OCI-M2 (cell line): ENCODE measurements around the gene AMZ1.

Source experiments
- DNase-seq: peaks from one replicate; lab custom pipeline; 2025; ENCODE audit not compliant: unreplicated experiment; lab: John Stamatoyannopoulos, UW

The AMZ1 gene

DNA sequence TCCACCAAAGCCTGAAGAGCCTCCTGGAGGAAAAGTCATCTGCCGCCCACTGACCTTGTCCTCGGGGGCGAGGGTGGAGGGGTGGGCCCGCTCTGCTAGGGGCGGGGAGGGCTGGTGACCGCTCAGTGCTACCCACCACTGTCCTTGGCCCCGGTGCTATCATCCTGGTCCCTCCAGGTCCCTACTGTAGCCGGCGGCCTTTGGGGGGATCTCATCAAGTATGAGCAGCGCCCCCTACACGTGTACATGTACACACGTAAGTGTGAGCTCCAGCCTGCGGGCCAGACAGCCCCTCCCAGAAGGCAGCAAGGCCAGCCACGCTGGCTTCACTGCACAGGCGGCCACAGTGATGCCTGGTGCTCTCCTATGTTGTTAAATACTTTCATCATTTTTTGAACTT is 36.7 kb upstream of the AMZ1 start:
- DNase-seq: no peak

- DNase-seq: no peak
Observed at GRCh38 chr7:2651847-2652735, 35.9 kb upstream of the AMZ1 start.

DNA sequence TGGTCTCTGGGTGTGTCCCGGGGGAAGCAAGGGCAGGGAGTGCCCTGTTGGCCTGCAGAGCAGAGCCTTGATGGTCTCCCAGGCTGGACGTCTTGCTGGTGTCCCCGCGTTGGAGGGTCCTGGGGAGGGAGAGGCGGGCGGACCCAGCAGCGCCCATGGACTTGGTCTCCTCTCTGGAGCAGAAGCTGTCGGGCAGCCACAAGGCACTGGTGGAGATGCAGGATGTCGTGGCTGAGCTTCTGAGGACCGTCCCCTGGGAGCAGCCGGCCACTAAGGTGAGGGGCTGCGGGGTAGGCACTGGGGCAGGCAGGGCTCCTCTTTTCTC is 35.3 kb upstream of the AMZ1 start:
- no peak for DNase-seq

DNA sequence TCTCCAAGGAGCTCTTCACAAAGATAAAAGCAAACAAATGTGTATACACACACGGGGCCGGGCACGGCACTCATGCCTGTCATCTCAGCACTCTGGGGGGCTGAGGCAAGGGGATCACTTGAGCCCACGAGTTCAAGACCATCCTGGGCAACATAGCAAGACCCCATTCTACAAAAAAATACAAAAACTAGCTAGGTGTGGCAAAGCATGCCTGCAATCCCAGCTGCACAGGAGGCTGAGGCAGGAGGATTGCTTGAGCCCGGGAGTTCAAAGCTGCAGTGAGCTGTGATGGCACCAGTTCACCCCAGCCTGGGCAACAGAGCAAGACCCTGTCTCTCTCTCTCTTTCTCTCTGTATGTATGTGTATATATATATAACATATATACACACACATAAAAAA is 33.9 kb upstream of the AMZ1 start:
- DNase-seq: no peak

DNA sequence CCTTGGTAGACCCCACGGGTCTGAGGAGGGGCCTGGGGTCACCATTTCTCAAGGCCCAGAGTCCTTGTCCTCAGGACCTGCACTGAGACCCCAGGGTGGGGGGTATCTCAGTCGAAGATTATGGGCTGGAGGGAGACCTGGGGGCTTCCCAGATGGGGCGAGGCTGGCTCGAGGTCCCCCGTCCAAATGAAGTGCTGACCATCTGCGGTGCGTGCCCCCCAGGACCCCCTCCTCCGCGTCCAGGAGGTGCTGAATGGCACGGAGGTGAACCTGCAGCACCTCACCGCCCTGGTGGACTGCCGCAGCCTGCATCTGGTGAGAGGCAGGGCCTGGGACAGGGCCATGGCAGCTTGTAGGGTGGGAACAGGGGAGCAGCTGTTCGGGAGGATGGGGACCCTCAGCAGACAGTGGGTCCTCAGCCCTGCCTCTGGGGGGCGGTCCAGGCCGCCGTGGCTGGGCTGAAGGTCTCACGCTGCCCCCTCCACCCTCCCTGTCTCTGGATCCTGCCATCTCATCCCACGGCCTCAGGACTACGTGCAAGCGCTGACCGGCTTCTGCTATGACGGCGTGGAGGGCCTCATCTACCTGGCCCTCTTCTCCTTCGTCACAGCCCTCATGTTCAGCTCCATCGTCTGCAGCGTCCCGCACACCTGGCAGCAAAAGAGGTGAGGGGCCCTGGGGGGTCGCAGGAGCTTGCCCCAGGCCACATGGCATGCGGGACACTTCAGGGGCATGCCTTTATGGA is 32.0 kb upstream of the AMZ1 start:
- DNase-seq: no peak

DNA sequence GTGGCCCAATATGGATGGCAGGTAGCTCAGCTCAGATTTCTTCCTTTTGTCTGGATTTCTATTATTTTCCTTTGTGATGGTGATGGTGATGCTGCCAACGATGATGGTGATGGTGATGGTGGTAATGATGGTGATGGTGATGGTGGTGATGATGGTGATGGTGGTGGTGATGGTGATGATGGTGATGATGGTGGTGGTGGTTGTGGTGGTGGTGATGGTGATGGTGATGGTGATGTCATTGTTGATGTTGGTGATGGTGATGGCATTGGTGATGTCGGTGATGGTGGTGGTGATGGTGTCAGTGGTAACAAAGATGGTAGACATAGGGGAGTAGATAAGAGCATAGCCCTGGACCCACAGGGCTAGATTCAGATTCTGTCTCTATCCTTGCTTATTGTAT is 30.8 kb upstream of the AMZ1 start:
- DNase-seq: no peak

- no peak for DNase-seq
Observed at GRCh38 chr7:2657920-2658671, 29.9 kb upstream of the AMZ1 start.

GRCh38 chr7:2658941-2659340 is 29.1 kb upstream of the AMZ1 start:
- DNase-seq: no peak

- no peak for DNase-seq
Observed at GRCh38 chr7:2659556-2660358, 28.2 kb upstream of the AMZ1 start.

DNA sequence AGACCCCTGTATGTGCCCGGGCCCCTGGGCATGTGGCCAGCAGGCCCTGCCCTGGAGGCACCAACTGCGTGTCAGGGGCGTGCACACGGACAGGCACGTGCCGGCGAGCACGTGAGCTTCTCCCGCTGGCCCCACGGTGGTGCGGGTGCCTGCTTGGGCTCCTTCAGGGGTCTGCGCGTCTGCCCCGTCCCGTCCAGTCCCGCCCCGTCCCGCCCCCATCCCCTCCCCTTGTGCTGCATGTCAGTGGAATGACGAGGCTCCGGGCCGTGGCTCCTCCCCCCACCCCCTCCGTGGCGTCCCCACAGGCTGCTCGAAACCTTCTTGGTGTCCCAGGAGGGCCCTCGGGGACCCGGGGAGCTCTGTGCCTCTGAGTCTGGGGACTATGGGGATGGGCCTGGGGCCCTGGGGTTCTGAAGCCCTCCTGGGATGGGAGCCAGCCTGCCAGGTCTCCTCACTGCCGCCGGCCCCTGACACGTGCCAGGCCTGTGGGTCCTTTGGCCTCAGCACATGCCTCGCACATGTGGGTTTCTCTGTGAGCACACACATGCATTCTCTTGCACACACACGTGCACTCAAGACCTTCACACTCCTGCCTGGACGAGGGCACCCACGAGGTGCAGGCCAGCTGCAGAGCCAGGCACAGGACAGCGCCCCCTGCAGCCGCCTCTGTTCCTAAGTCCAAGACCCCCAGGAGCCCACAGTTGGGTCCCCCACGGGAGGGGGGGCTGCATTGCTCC is 27.5 kb upstream of the AMZ1 start:
- no peak for DNase-seq

DNA sequence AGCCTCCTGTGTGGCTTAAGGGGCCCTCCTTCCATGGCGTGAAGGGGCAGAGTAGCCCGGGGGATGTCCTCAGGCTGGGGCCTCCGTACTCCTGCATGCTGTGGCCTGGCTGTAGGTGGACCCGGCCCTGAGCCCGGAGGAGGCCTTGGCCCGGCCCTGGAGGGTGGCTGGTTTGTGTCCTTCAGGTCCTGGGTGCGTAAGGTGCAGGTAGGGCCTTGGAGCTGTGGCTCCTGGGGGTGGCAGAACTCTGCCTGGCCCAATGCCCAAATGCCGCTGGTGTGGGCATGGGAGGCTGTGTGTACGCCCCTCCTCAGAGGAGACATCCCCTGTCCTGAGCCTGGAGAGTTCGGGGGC is 26.9 kb upstream of the AMZ1 start:
- DNase-seq: no peak

DNA sequence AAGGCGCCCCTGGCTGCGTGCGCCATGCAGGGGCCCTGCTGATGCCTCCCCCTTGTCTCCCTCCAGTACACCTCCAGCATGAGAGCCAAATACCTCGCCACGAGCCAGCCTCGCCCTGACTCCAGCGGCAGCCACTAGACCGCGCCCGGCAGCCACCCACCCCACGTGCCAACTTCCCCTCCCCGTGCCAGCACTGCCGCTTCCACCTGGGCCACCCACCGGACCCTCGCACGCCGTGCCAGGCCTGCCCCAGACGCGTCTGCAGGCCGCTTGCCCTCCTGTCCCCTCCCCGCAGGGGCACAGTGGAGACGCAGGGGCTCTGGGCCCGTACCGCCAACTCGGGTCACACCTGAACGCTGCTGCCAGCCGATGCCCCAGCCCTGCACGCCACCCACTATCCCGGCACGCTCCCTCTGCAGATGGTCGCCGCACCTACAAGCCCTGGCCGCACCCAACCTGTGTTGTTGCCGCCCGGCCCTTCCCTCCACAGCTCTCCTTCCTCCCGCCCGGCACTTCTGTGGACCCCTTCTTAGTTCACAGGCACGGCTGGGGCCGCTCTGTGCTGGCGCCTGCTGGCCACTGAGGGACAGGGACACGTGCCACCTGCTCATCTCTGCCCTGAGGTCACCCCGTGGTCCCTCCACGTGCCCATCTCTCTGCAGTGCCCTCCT is 26.3 kb upstream of the AMZ1 start:
- no peak for DNase-seq

GRCh38 chr7:2662273-2663120 is 25.5 kb upstream of the AMZ1 start:
- no peak for DNase-seq

DNA sequence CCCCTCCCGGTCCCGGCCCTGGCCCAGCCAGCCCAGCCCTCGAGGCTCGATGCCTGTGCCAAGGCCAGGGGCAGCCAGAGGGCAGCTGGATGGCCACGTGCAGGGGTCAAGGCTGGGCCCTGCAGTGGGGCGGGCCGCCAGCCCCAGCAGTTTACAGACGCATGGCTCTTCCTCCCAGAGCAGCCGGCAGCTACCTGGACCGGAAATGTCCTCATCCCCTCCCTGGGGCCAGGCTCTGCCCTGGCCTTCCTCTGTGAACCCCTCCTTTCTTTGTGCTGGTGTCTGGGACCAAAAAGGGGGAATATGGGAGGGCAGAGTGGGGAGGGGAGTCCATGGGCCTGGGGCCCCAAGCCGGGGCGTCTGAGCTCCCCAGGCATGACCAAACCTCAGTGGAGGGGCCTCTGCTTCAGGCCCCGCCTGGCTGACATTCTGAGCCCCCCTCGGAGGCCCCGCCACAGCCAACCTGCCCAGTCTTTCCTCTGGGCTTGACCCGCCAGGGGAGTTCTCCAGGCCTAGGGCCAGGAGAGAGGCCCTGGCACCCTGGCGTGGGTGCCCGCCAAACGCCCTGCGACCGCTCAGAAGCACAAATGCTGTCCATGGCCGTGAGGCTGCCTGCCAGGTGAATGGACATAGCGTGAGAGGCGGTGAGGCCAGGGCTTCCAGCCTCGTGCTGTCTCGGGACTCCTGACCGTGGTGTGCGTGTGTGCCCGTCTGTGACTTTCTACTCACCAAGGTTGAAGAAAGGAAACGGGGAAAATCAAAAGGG is 24.7 kb upstream of the AMZ1 start:
- no peak for DNase-seq

- DNase-seq: no peak
Observed at GRCh38 chr7:2663960-2664359, 24.0 kb upstream of the AMZ1 start.

GRCh38 chr7:2665359-2665791 is 22.6 kb upstream of the AMZ1 start:
- DNase-seq: no peak

DNA sequence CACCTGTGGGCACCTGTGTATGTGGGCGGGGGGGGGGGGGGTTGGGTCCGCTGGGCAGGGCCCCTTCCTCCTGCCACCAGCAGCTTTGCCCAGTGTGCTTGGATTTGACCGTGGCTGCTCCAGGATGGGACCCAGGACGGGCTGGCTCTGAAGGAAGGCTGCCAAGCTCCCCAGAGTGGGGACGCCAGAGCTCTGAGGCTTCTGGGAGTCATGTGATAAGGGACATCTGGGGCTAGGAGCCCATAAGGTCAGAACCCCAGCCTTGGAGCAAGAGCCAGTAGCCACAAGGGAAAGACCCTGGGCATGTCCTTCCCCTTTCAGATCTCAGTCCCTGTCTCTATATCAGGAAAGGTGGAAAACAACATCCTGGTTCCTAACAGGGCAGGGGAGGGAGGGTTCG is 21.8 kb upstream of the AMZ1 start:
- DNase-seq: no peak

- DNase-seq: no peak
Observed at GRCh38 chr7:2666588-2667250, 21.3 kb upstream of the AMZ1 start.
